Measurements from ENCODE around the gene PPFIA1. TPM values are rescaled to one million over a fixed set of nuclear protein-coding genes. Genes with fewer than 3 reads are reported as not detected.
A peak's percentile ranks its signal among the peaks of the same experiment; 100 is the strongest.

Gene PPFIA1
- total RNA-seq, 4 donors from 2014 or later: 18.8 to 79.7 (median 39.1) TPM

DNA sequence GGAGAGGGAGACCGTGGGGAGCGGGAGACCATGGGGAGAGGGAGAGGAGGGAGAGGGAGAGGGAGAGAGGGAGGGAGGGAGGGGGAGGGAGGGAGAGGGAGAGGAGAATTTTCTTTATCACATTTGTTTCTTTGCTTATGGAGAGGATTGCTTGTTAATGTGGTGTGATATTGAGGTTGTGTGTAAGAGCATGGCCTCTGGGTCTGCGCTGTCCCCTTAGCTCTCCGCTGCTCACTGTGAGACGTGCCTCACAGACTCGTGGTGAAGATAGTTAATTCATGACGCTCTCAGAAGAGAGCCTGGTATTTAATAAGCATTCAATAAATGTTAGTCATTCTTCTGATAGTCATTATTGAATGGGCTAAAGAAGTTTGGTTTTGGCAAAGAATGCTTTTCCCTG, 26.2 kb downstream of the PPFIA1 start:
- no peaks in the 10 kb centered on the region for H3K27me3 ChIP-seq
- no peaks in the 10 kb centered on the region for H3K36me3 ChIP-seq
- intact Hi-C loops (cut with DNase I; ENCODE audit: low total_unique reads): no loop called here
- H3K4me3 ChIP-seq: no peak overlapping the region
- no peaks in the 10 kb centered on the region for H3K9me3 ChIP-seq
- no peak for DNase-seq
- no peaks in the 10 kb centered on the region for H3K4me1 ChIP-seq
- TF ChIP-seq, protein P1, sequence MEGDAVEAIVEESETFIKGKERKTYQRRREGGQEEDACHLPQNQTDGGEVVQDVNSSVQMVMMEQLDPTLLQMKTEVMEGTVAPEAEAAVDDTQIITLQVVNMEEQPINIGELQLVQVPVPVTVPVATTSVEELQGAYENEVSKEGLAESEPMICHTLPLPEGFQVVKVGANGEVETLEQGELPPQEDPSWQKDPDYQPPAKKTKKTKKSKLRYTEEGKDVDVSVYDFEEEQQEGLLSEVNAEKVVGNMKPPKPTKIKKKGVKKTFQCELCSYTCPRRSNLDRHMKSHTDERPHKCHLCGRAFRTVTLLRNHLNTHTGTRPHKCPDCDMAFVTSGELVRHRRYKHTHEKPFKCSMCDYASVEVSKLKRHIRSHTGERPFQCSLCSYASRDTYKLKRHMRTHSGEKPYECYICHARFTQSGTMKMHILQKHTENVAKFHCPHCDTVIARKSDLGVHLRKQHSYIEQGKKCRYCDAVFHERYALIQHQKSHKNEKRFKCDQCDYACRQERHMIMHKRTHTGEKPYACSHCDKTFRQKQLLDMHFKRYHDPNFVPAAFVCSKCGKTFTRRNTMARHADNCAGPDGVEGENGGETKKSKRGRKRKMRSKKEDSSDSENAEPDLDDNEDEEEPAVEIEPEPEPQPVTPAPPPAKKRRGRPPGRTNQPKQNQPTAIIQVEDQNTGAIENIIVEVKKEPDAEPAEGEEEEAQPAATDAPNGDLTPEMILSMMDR (IDR thresholded peaks at IDR 0.05): no peak
- TF ChIP-seq POLR2A (IDR thresholded peaks at IDR 0.05): no peak
- H3K27ac ChIP-seq: no peak overlapping the region

DNA sequence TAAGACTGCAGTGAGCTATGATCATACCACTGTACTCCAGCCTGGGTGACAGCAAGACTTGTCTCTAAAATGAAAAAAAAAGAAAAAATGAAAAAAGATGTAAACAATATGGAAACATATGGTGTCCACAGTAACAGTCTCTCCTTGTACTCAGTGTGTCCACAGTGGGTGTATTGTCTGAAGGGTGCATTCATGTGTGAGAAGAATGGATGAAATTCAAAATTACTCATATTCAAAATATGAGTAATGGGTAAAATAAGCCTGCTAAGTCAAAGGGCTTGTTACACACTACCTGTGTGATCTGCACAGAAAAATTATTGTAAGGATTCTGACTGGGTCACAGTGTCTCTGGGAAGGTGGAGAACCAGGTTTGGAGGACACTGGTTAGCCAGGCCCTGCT, 26.9 kb downstream of the PPFIA1 start:
- TF ChIP-seq POLR2A (IDR thresholded peaks at IDR 0.05): no peak
- Histone ChIP-seq H3K27ac (peak overlapping the region in 1 of 2 donors; percentile 5), H3K9me3 (no peaks in the 10 kb centered on the region), H3K4me3 (no peak overlapping the region), H3K27me3 (no peaks in the 10 kb centered on the region), H3K4me1 (no peaks in the 10 kb centered on the region), H3K36me3 (no peaks in the 10 kb centered on the region)
- intact Hi-C loops (cut with DNase I; ENCODE audit: low total_unique reads): no loop called here
- no peak for DNase-seq

DNA sequence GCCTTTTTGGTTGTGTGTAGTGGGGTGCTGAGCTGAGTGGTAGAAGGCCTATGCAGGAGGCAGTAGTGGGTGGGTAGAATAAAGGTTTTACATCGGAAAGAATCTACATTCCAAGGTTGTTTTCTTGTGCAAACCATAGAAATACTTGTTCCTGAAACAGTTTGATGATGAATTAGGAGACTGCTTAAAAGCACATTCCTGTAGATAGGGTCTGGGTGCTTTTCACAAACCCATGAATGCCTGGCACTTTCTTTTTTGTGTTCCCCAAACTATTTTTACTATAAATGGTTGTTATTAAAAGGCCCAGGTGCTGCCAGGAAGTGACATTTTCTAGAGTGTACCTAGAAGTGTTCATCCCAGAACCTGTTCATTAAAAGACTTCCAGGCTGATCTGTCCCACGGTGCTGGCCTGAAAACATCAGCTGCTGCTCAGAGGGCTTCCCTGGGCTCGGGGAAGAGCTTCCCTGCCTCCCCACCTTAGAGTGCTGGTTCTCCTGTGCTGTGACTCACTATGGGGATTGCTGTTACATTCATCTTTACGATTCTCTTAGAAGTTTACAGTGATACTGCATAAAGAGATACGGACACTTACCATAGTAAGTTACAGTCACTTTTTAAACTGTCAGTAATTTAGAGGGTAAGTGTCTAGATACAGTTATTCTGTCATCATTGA, 27.9 kb downstream of the PPFIA1 start:
- Histone ChIP-seq H3K27ac (peak overlapping the region in 1 of 2 donors; percentile 5), H3K4me3 (no peak overlapping the region), H3K36me3 (no peaks in the 10 kb centered on the region), H3K9me3 (no peaks in the 10 kb centered on the region), H3K27me3 (no peaks in the 10 kb centered on the region), H3K4me1 (peaks cover 0 to 6% of the 10 kb centered on the region in 2 donors)
- no peak for DNase-seq
- intact Hi-C loops (cut with DNase I; ENCODE audit: low total_unique reads): no loop called here
- TF ChIP-seq, protein P1 (IDR thresholded peaks at IDR 0.05): no peak
- TF ChIP-seq POLR2A (IDR thresholded peaks at IDR 0.05): no peak

DNA sequence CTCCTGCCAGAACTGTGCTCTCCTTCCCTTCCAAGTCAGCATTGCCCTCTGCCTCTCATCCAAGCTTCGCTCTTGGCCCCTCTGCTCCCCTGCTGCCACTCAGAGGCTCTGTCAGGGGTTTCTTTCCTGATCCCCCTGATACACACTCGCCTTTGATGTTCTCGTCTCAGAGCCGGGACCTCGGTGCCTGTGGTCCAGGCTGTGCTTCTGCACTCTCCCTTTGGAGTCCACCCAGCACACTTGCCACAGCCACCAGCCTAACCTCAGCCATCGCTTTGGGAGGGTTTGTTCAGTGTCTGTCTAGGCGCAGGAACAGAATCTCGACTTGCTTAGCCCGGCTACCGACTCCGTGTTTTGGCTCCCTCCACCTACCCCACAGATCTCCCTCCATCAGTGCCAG, 29.1 kb downstream of the PPFIA1 start:
- no peak for TF ChIP-seq POLR2A (IDR thresholded peaks at IDR 0.05)
- TF ChIP-seq, protein P1 (IDR thresholded peaks at IDR 0.05): no peak

DNA sequence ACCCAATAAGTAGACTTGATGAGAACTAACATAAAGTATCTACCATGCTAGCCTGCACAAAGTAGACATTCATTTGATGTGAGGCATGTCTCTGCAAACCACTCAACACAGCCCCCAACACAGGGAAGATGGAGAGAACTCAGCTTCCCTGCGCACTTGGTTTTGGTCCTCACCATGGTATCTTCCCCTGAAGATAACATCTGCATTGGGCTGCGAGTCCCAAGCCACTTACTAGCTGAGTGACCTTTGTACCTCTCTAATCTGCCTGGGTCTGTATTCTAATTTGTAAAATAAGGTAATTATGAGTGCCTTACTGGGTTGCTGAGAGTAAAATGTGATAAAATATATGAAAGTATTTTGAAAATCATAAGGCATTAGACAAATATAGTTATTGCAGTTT, 30.7 kb downstream of the PPFIA1 start:
- H3K27me3 ChIP-seq: no peaks in the 10 kb centered on the region
- no peak for TF ChIP-seq POLR2A (IDR thresholded peaks at IDR 0.05)
- TF ChIP-seq, protein P1 (IDR thresholded peaks at IDR 0.05): no peak
- intact Hi-C loops (cut with DNase I; ENCODE audit: low total_unique reads): no loop called here
- no peak for DNase-seq
- H3K36me3 ChIP-seq: no peaks in the 10 kb centered on the region
- H3K27ac ChIP-seq: no peak overlapping the region
- H3K4me3 ChIP-seq: no peak overlapping the region
- H3K9me3 ChIP-seq: no peaks in the 10 kb centered on the region
- H3K4me1 ChIP-seq: peaks cover 0 to 9% of the 10 kb centered on the region in 2 donors

More for the DNA sequence above, 29.1 kb downstream of the PPFIA1 start:
- peaks cover 0 to 9% of the 10 kb centered on the region in 2 donors for H3K4me1 ChIP-seq
- H3K9me3 ChIP-seq: no peaks in the 10 kb centered on the region
- no peaks in the 10 kb centered on the region for H3K27me3 ChIP-seq
- DNase-seq: no peak
- no peak overlapping the region for H3K4me3 ChIP-seq
- no peak overlapping the region for H3K27ac ChIP-seq
- intact Hi-C loops (cut with DNase I; ENCODE audit: low total_unique reads): no loop called here
- no peaks in the 10 kb centered on the region for H3K36me3 ChIP-seq

All from uterus (tissue), 4 donors.